ENCODE data around the gene NCAPD2.

NCAPD2 gene

GRCh38 chr12:6457220-6457945, 36.5 kb upstream of the NCAPD2 start:
- TF ChIP-seq RAD21 (IDR thresholded peaks at IDR 0.05; ENCODE audit: low read depth) (no peak), TCF12 (IDR thresholded peaks at IDR 0.05; ENCODE audit: low read depth) (no peak), YY1 (IDR thresholded peaks at IDR 0.05; ENCODE audit: low read depth) (no peak), CREB1 (IDR thresholded peaks at IDR 0.05; ENCODE audit: low read depth) (no peak), ZBTB7A (IDR thresholded peaks at IDR 0.05; ENCODE audit: low read depth) (no peak), NFIC (IDR thresholded peaks at IDR 0.05) (no peak), CEBPB (IDR thresholded peaks at IDR 0.05) (no peak), EGR1 (IDR thresholded peaks at IDR 0.05) (no peak), MAX (IDR thresholded peaks at IDR 0.05) (no peak)
- TF ChIP-seq, protein P1, sequence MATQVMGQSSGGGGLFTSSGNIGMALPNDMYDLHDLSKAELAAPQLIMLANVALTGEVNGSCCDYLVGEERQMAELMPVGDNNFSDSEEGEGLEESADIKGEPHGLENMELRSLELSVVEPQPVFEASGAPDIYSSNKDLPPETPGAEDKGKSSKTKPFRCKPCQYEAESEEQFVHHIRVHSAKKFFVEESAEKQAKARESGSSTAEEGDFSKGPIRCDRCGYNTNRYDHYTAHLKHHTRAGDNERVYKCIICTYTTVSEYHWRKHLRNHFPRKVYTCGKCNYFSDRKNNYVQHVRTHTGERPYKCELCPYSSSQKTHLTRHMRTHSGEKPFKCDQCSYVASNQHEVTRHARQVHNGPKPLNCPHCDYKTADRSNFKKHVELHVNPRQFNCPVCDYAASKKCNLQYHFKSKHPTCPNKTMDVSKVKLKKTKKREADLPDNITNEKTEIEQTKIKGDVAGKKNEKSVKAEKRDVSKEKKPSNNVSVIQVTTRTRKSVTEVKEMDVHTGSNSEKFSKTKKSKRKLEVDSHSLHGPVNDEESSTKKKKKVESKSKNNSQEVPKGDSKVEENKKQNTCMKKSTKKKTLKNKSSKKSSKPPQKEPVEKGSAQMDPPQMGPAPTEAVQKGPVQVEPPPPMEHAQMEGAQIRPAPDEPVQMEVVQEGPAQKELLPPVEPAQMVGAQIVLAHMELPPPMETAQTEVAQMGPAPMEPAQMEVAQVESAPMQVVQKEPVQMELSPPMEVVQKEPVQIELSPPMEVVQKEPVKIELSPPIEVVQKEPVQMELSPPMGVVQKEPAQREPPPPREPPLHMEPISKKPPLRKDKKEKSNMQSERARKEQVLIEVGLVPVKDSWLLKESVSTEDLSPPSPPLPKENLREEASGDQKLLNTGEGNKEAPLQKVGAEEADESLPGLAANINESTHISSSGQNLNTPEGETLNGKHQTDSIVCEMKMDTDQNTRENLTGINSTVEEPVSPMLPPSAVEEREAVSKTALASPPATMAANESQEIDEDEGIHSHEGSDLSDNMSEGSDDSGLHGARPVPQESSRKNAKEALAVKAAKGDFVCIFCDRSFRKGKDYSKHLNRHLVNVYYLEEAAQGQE (IDR thresholded peaks at IDR 0.05; ENCODE audit: low read depth) = no peak

GRCh38 chr12:6458281-6459003, 35.5 kb upstream of the NCAPD2 start:
- TF ChIP-seq, protein P1 (IDR thresholded peaks at IDR 0.05; ENCODE audit: low read depth) = no peak
- no peak for TF ChIP-seq RAD21 (IDR thresholded peaks at IDR 0.05; ENCODE audit: low read depth)
- TF ChIP-seq FOXM1 (IDR thresholded peaks at IDR 0.05; ENCODE audit: borderline replicate concordance, low read depth) = no peak
- no peak for TF ChIP-seq YY1 (IDR thresholded peaks at IDR 0.05; ENCODE audit: low read depth)
- no peak for TF ChIP-seq ZBTB7A (IDR thresholded peaks at IDR 0.05; ENCODE audit: low read depth)
- no peak for TF ChIP-seq TEAD4 (IDR thresholded peaks at IDR 0.05)
- no peak for TF ChIP-seq TAF1 (IDR thresholded peaks at IDR 0.05; ENCODE audit: low read depth)
- TF ChIP-seq CEBPB (IDR thresholded peaks at IDR 0.05) = no peak
- no peak for TF ChIP-seq EP300 (IDR thresholded peaks at IDR 0.05; ENCODE audit: borderline replicate concordance)
- TF ChIP-seq MAX (IDR thresholded peaks at IDR 0.05) = no peak
- no peak for TF ChIP-seq CREB1 (IDR thresholded peaks at IDR 0.05; ENCODE audit: low read depth)
- no peak for TF ChIP-seq TCF12 (IDR thresholded peaks at IDR 0.05; ENCODE audit: low read depth)
- TF ChIP-seq EGR1 (IDR thresholded peaks at IDR 0.05) = no peak
- TF ChIP-seq USF1 (IDR thresholded peaks at IDR 0.05) = no peak

DNA sequence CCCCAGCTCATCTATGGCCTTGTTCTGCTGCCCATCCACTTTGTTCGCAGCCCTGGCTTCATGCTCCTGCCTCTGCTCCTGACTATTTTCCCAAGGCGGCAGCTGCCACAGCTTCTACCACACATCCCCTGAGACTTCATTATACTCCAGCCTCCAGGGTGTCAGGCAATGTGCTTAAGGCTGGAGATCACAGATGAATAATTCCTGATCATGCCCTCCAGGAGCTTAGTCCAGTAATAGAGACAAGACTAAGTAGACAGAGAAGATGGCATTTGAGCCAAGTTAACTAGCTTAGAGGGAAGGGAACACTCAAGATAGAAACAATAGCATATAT, 34.9 kb upstream of the NCAPD2 start:
- TF ChIP-seq CEBPB (IDR thresholded peaks at IDR 0.05) (no peak), MAX (IDR thresholded peaks at IDR 0.05) (no peak), USF1 (IDR thresholded peaks at IDR 0.05) (no peak), CREB1 (IDR thresholded peaks at IDR 0.05; ENCODE audit: low read depth) (no peak), TEAD4 (IDR thresholded peaks at IDR 0.05) (no peak), ZBTB7A (IDR thresholded peaks at IDR 0.05; ENCODE audit: low read depth) (no peak), YY1 (IDR thresholded peaks at IDR 0.05; ENCODE audit: low read depth) (no peak), TCF12 (IDR thresholded peaks at IDR 0.05; ENCODE audit: low read depth) (no peak), EP300 (IDR thresholded peaks at IDR 0.05; ENCODE audit: borderline replicate concordance) (no peak), NFIC (IDR thresholded peaks at IDR 0.05) (no peak), TAF1 (IDR thresholded peaks at IDR 0.05; ENCODE audit: low read depth) (no peak), RAD21 (IDR thresholded peaks at IDR 0.05; ENCODE audit: low read depth) (no peak), FOXM1 (IDR thresholded peaks at IDR 0.05; ENCODE audit: borderline replicate concordance, low read depth) (no peak), EGR1 (IDR thresholded peaks at IDR 0.05) (no peak)
- TF ChIP-seq, protein P1 (IDR thresholded peaks at IDR 0.05; ENCODE audit: low read depth) = no peak
